Kidney capillary endothelial cell (primary cell): Measurements from ENCODE around the gene NKTR.
"Not testable (repeated sequence)": the region's sequence is repeated elsewhere in the genome, so short reads cannot be mapped to it uniquely, and the experiment has no call there.

ENCODE experiments used
- DNase-seq: peaks from one replicate; pipeline ENCODE4 v3.0.0-alpha.2; 2018; ENCODE audit warnings: low spot score

The NKTR gene

GRCh38 chr3:42595682-42596081, 4.8 kb upstream of the NKTR start:
- no peak for DNase-seq

GRCh38 chr3:42597098-42597497, 3.4 kb upstream of the NKTR start:
- not testable (repeated sequence) for DNase-seq

- DNase-seq, result peak; percentile 55
Observed at GRCh38 chr3:42600958-42601675, 631 bp downstream of the NKTR start.

- DNase-seq, result peak; percentile 38
Observed at GRCh38 chr3:42601896-42602581, 1.6 kb downstream of the NKTR start.

- DNase-seq, result no peak
Observed at GRCh38 chr3:42602961-42603360, 2.5 kb downstream of the NKTR start.

- DNase-seq, result no peak
Observed at GRCh38 chr3:42605546-42606173, 5.2 kb downstream of the NKTR start.

- no peak for DNase-seq
Observed at GRCh38 chr3:42608581-42608980, 8.1 kb downstream of the NKTR start.

GRCh38 chr3:42610976-42611375, 10.5 kb downstream of the NKTR start:
- DNase-seq, result peak; percentile 60

- DNase-seq, result no peak
Observed at GRCh38 chr3:42612217-42612616, 11.7 kb downstream of the NKTR start.

- no peak for DNase-seq
Observed at GRCh38 chr3:42612928-42613327, 12.4 kb downstream of the NKTR start.

GRCh38 chr3:42613462-42613861, 13.0 kb downstream of the NKTR start:
- DNase-seq, result peak; percentile 44

- DNase-seq, result no peak
Observed at GRCh38 chr3:42631620-42632019, 31.1 kb downstream of the NKTR start.

- no peak for DNase-seq
Observed at GRCh38 chr3:42632146-42632545, 31.7 kb downstream of the NKTR start.

GRCh38 chr3:42633544-42633943, 33.1 kb downstream of the NKTR start:
- DNase-seq, result no peak

- peak; percentile 66 for DNase-seq
Observed at GRCh38 chr3:42635111-42635510, 34.6 kb downstream of the NKTR start.

GRCh38 chr3:42637001-42637400, 36.5 kb downstream of the NKTR start:
- DNase-seq, result no peak

GRCh38 chr3:42638339-42638842, 37.9 kb downstream of the NKTR start:
- DNase-seq, result no peak

- DNase-seq, result no peak
Observed at GRCh38 chr3:42639192-42639591, 38.7 kb downstream of the NKTR start.

- DNase-seq, result no peak
Observed at GRCh38 chr3:42640129-42640528, 39.6 kb downstream of the NKTR start.

- no peak for DNase-seq
Observed at GRCh38 chr3:42640771-42641370, 40.4 kb downstream of the NKTR start.

- DNase-seq, result no peak
Observed at GRCh38 chr3:42647821-42648459, 47.5 kb downstream of the NKTR start.

GRCh38 chr3:42649006-42649405, 48.5 kb downstream of the NKTR start:
- no peak for DNase-seq
